Vagina (tissue), 2 donors: Measurements from ENCODE around the gene ATP8A2.

Experiments
- CTCF ChIP-seq, 3 experiments: fragments of 450-650 bp in 2 of 3; fragments of 200-600 bp in 1 of 3; sonication (generic) in 1 of 3; IDR thresholded peaks; one replicate each; pipeline ENCODE4 v1.5.1; 2017 to 2019; ENCODE audit warnings: antibody characterized with exemption in 3 of 3, mild to moderate bottlenecking in 2 of 3, moderate library complexity in 2 of 3
- POLR2AphosphoS5 ChIP-seq, 2 donors: sonication (generic); formaldehyde crosslinking; IDR thresholded peaks; one replicate each; pipeline ENCODE4 v1.9.0; 2017; ENCODE audit warnings: antibody characterized with exemption in 2 of 2, mild to moderate bottlenecking in 2 of 2, low read depth in 1 of 2; ENCODE audit not compliant: insufficient read depth in 1 of 2

DNA sequence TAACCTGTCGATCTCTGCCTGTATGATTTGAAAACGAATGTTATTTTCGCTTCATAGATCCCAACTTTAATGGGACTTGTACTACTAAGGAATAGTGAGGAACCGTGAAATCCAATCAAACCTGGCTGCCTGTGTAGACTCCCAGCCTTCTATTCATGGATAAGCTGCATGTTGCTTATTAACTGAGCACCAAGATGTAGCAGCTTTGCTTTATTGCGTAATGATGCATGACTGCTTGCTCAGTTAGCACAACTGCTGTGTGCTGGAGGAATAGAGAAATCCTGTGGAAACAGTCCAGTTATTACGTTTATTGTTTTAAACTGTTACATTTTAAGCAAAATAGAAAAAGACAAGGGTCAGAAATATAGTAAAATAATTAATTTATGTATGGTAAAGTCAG lies 571.9 kb downstream of the ATP8A2 start:
- TF ChIP-seq CTCF (IDR thresholded peaks at IDR 0.05) (no peak), POLR2AphosphoS5 (IDR thresholded peaks at IDR 0.05; ENCODE audit: insufficient read depth in 1 of 2, low read depth in 1 of 2) (no peak)
